ENCODE measurements around the gene UNKL. TPM values are rescaled to one million over a fixed set of nuclear protein-coding genes. Genes with fewer than 3 reads are reported as not detected.
A peak's percentile ranks its signal among the peaks of the same experiment; 100 is the strongest.

The UNKL gene
- total RNA-seq, 2 experiments from 2014 or later, result 60.4 to 68.7 TPM

DNA sequence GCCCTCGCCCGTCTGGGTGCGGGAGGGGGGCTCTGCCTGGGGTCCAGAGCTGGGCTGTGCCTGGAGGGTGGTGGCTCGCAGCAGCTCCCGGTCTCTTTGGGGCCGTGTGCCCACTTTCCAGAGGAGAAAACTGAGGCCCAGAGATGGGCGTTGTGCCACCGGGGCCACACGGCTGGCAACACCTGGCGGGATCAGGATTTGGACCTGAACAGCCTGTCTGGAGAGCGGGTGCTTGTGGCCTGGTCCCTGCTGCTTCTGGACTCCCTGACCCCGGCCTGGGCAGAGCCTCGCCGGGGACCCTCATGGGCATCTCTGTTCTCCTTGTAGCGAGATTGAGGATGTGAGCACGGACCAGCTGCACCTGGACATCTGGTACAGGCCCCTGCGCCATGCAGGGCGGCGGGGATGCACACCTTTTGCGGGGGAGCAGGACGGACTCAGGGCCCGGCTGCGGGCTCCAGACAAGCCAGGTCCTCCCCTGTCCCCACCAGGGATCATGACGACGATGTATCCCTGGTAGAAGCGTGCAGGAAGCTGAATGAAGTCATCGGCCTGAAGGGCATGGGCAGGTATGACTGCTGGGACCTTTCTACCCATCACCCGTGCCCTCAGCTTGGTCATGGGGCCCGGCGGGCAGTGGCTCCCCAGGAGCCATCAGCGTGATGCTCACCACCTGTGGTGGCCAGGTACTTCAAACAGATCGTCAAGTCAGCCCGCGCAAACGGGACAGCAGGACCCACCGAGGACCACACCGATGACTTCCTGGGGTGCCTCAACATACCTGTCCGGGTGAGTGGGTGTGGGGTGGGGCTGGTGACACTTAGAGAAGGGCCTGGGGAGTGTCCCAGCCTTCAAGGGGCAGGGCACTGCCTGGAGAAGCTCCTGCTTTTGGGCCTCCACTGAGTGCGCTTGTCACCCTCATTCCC is 72.7 kb downstream of the UNKL start:
- POLR2A ChIA-PET, result interaction anchor here (0.6 to 1.6 kb wide), 6 partner anchors 9 to 535 kb away, joined by 3 to 8 read pairs (median 5); no protein-coding TSS in a partner anchor
- ATAC-seq (ENCODE audit: low read depth) (no peak), DNase-seq (no peak)
- Mint-ChIP-seq H3K4me3 (peak overlapping the region; percentile 74), H3K27ac (peak overlapping the region; percentile 63), H3K27me3 (no peaks in the 10 kb centered on the region), H3K9me3 (no peaks in the 10 kb centered on the region), H3K36me3 (no peaks in the 10 kb centered on the region), H3K4me1 (peaks cover 9% of the 10 kb centered on the region)

DNA sequence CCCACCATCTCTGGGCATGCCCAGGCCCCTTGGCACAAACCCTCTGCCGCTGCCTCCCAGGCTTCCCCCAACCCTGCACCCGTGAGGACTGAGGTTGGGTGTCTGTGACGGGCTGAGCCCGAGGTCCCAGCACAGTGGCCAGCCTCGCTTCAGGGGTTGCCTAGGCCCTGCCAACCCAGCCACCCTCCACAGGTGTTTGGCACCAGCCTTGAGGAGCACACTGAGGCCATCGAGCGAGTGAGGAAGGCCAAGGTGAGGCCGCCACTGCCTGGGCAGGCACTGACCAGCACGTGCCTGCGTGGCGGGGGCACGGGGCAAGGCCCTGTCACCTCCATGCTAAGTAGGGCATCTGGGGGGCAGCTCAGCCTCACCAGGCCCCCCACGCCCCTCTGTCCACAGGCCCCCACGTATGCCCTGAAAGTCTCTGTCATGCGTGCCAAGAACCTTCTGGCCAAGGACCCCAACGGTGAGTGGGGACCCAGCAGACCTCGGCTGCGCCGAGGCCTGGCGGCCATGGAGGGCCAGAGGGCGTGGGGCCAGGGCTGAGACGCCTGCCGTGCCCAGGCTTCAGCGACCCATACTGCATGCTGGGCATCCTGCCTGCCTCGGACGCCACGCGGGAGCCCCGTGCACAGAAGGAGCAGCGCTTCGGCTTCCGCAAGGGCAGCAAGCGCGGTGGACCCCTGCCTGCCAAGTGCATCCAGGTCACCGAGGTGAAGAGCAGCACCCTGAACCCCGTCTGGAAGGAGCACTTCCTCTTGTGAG is 73.6 kb downstream of the UNKL start:
- no peaks in the 10 kb centered on the region for H3K36me3 Mint-ChIP-seq
- peaks cover 3% of the 10 kb centered on the region for H3K27me3 Mint-ChIP-seq
- POLR2A ChIA-PET, result no interaction called here
- H3K4me1 Mint-ChIP-seq, result peaks cover 9% of the 10 kb centered on the region
- no peak overlapping the region for H3K4me3 Mint-ChIP-seq
- no peak for DNase-seq
- no peak overlapping the region for H3K27ac Mint-ChIP-seq
- no peak for ATAC-seq (ENCODE audit: low read depth)
- no peaks in the 10 kb centered on the region for H3K9me3 Mint-ChIP-seq

DNA sequence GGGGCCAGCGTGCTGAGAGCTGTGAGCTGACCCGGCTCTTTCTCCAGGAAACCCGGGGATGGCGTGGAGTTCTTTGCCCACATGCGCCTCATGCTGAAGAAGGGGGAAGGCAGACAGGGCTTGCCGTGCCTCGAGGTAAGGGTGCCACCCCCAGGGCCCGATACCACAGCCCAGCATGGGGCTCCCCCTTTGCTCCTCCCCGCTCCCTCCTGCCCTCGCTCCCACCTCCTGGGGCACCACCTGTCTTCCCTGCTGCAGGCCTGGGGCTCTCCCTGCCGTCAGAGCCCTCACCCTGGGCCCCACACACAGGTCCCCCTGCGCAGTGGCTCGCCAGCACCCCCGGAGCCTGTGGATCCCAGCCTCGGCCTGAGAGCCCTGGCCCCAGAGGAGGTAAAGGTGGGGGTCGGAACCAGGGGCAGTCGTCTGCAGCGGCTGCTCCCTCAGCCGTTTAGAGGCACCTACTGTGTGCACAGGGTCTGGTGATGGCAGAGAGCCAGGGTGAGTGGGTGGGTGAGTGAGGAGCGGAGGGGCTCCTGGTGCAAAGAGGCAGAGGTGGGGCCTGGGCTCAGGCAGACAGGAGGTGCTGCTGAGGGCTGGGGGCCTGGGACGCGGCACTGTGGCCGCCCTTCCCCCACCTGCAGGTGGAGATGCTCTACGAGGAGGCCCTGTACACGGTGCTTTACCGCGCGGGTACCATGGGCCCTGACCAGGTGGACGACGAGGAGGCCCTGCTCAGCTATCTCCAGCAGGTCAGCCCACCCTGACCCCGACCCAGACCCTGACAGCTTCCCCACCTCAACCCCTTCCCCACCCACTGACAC is 75.4 kb downstream of the UNKL start:
- no peak for DNase-seq
- POLR2A ChIA-PET, result no interaction called here
- no peak for ATAC-seq (ENCODE audit: low read depth)
- no peak overlapping the region for H3K27ac Mint-ChIP-seq
- peaks cover 9% of the 10 kb centered on the region for H3K4me1 Mint-ChIP-seq
- H3K36me3 Mint-ChIP-seq, result no peaks in the 10 kb centered on the region
- H3K27me3 Mint-ChIP-seq, result peaks cover 17% of the 10 kb centered on the region
- H3K9me3 Mint-ChIP-seq, result no peaks in the 10 kb centered on the region
- H3K4me3 Mint-ChIP-seq, result no peak overlapping the region

DNA sequence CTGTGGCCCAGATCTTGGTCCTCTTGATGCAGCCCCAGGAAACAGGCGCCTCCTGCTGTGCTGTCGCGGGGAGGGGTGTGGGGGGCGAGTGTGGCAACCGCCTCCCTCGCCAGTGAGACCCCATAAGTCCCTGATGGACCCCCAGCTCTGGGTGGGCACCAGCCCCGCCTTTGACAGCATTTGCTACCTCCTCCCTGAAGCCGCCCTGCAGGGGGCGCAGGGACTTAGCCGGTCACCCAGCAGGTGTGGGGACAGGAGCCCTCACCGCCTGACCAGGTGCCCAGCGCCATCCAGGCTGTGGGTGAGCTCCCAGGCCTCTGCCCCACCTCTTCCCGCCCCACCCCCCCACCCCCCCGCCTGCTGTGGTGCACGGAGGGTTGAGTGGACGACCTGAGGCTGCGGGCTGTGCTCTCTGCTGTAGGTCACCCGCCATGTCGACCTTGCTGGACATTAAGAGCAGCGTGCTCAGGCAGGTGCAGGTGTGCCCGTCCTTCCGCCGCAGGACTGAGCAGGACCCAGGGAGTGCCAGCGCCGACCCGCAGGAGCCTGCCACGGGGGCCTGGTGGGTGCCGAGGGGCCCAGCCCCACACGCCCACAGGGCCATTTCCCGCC is 76.3 kb downstream of the UNKL start:
- ATAC-seq (ENCODE audit: low read depth) (no peak), DNase-seq (no peak)
- no peaks in the 10 kb centered on the region for H3K9me3 Mint-ChIP-seq
- peaks cover 6% of the 10 kb centered on the region for H3K4me1 Mint-ChIP-seq
- H3K27me3 Mint-ChIP-seq, result peaks cover 17% of the 10 kb centered on the region
- POLR2A ChIA-PET, result no interaction called here
- H3K4me3 Mint-ChIP-seq, result no peak overlapping the region
- no peaks in the 10 kb centered on the region for H3K36me3 Mint-ChIP-seq
- H3K27ac Mint-ChIP-seq, result no peak overlapping the region

- H3K9me3 Mint-ChIP-seq, result no peaks in the 10 kb centered on the region
- no peak for ATAC-seq (ENCODE audit: low read depth)
- POLR2A ChIA-PET, result no interaction called here
- no peaks in the 10 kb centered on the region for H3K36me3 Mint-ChIP-seq
- peaks cover 20% of the 10 kb centered on the region for H3K27me3 Mint-ChIP-seq
- H3K4me3 Mint-ChIP-seq, result no peak overlapping the region
- H3K27ac Mint-ChIP-seq, result no peak overlapping the region
- H3K4me1 Mint-ChIP-seq, result peaks cover 3% of the 10 kb centered on the region
- DNase-seq, result no peak
These were observed 77.0 kb downstream of the UNKL start for GRCh38 chr16:1337486-1337885.

GRCh38 chr16:1336619-1337018 is 77.9 kb downstream of the UNKL start:
- ATAC-seq (ENCODE audit: low read depth) (no peak), DNase-seq (no peak)
- Mint-ChIP-seq H3K9me3 (no peaks in the 10 kb centered on the region), H3K4me3 (no peak overlapping the region), H3K27ac (no peak overlapping the region), H3K27me3 (peaks cover 27% of the 10 kb centered on the region), H3K36me3 (no peaks in the 10 kb centered on the region), H3K4me1 (peaks cover 2% of the 10 kb centered on the region)
- POLR2A ChIA-PET, result interaction anchor here (1.4 kb wide), 1 partner anchor 27 kb away, joined by 5 read pairs; the partner anchor contains the start of gene UBE2I

- Mint-ChIP-seq H3K9me3 (no peaks in the 10 kb centered on the region), H3K4me1 (peaks cover 3% of the 10 kb centered on the region), H3K27ac (no peak overlapping the region), H3K36me3 (no peaks in the 10 kb centered on the region), H3K27me3 (peaks cover 32% of the 10 kb centered on the region), H3K4me3 (no peak overlapping the region)
- no peak for ATAC-seq (ENCODE audit: low read depth)
- POLR2A ChIA-PET, result interaction anchor here (0.7 to 1.4 kb wide), 3 partner anchors 13 to 30 kb away, joined by 3 to 5 read pairs (median 3); partner anchors contain the start of gene UBE2I
- no peak for DNase-seq
These were observed 78.5 kb downstream of the UNKL start for GRCh38 chr16:1335996-1336395.

- peaks cover 3% of the 10 kb centered on the region for H3K4me1 Mint-ChIP-seq
- DNase-seq (no peak), ATAC-seq (ENCODE audit: low read depth) (no peak)
- H3K27ac Mint-ChIP-seq, result no peak overlapping the region
- POLR2A ChIA-PET, result interaction anchor here (0.7 to 1.4 kb wide), 4 partner anchors 14 to 31 kb away, joined by 3 to 5 read pairs (median 3); partner anchors contain the start of gene UBE2I
- no peaks in the 10 kb centered on the region for H3K9me3 Mint-ChIP-seq
- no peak overlapping the region for H3K4me3 Mint-ChIP-seq
- no peaks in the 10 kb centered on the region for H3K36me3 Mint-ChIP-seq
- H3K27me3 Mint-ChIP-seq, result peaks cover 32% of the 10 kb centered on the region
These were observed 79.1 kb downstream of the UNKL start for GRCh38 chr16:1335211-1335971.

GRCh38 chr16:1334739-1335138 is 79.8 kb downstream of the UNKL start:
- DNase-seq (no peak), ATAC-seq (ENCODE audit: low read depth) (no peak)
- POLR2A ChIA-PET, result interaction anchor here (0.8 to 1.0 kb wide), 2 partner anchors 14 to 30 kb away, joined by 3 read pairs; no protein-coding TSS in a partner anchor
- no peaks in the 10 kb centered on the region for H3K9me3 Mint-ChIP-seq
- no peak overlapping the region for H3K27ac Mint-ChIP-seq
- peaks cover 32% of the 10 kb centered on the region for H3K27me3 Mint-ChIP-seq
- no peaks in the 10 kb centered on the region for H3K36me3 Mint-ChIP-seq
- no peak overlapping the region for H3K4me3 Mint-ChIP-seq
- H3K4me1 Mint-ChIP-seq, result peaks cover 3% of the 10 kb centered on the region

DNA sequence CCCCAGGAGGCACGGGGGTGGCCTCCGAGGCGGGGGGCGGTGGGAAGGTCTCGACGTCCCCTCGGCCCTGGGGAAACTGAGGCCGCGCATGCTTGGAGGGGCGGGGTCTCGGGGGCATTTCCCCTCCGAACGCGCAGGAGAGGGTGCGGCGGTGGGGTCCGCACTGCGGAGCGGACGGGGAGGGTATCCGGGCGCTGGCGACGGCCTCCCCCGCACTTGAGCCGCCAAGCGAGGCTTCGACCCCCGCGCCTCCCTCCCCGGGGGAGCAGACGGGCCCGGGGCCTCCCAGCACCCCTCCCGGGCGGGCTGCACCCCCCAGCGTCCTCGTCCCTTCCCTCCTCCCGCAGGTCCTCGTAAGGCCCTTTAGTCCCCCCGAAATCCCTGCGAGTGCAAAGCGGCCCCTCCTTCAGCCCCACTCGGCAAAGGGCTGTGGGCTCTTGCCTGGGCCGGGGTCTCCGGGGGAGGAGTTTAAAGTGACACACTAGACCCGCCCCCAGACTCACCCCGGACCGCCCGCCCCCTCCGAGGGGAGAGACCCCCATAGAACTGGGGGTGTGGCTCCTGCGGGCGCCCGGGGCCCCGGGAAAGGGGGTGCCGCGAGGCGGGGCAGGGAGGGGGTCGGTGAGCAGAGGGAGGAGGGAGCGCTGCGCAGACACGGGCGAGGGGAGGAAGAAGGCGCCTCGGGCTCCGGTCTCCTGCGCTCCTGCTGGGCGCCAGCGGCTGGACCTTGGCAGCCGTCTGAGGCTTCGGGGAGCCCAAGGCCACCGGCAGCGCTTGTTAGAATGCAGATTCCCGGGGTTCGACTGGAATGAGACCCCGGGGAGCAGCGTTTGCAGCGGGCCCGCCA is 80.4 kb downstream of the UNKL start:
- DNase-seq (no peak), ATAC-seq (ENCODE audit: low read depth) (no peak)
- POLR2A ChIA-PET, result interaction anchor here (2.2 kb wide), 1 partner anchor 25 kb away, joined by 9 read pairs; the partner anchor contains the start of gene UBE2I
- Mint-ChIP-seq H3K36me3 (no peaks in the 10 kb centered on the region), H3K4me1 (peaks cover 3% of the 10 kb centered on the region), H3K4me3 (no peak overlapping the region), H3K9me3 (no peaks in the 10 kb centered on the region), H3K27me3 (peaks cover 32% of the 10 kb centered on the region), H3K27ac (no peak overlapping the region)

GRCh38 chr16:1333149-1333812 is 81.2 kb downstream of the UNKL start, which contains the start of gene BAIAP3:
TSS of gene BAIAP3 (plus strand) at chr16:1333645. CDS start at chr16:1338550, 4,905 bp downstream.
- H3K9me3 Mint-ChIP-seq, result no peaks in the 10 kb centered on the region
- no peak within 1 kb of the TSS for H3K4me3 Mint-ChIP-seq
- H3K36me3 Mint-ChIP-seq, result no peaks in the 10 kb centered on the region
- no peak within 1 kb of the TSS for H3K27ac Mint-ChIP-seq
- DNase-seq, result peak; percentile 77
- H3K4me1 Mint-ChIP-seq, result peaks cover 3% of the 10 kb centered on the region
- POLR2A ChIA-PET, result interaction anchor here (1.0 to 2.2 kb wide), 3 partner anchors 10 to 24 kb away, joined by 4 to 9 read pairs (median 4); partner anchors contain the start of gene UBE2I
- H3K27me3 Mint-ChIP-seq, result peaks cover 32% of the 10 kb centered on the region
- peak; percentile 53 for ATAC-seq (ENCODE audit: low read depth)

All from activated naive CD8-positive, alpha-beta T cell treated with anti-CD3 and anti-CD28 coated beads, Interleukin-2, amount 10 ng/mL, durations not matched to agents 7 days and 5 days (primary cell).